WTC11 (cell line): Measurements from ENCODE around the gene PVALB. TPM values are rescaled to one million over a fixed set of nuclear protein-coding genes. Genes with fewer than 3 reads are reported as not detected.
A peak's percentile ranks its signal among the peaks of the same experiment; 100 is the strongest.

Experiments used
- ATAC-seq: fragments of 200-7000 bp; cut with Tn5 transposase; 2 replicates; pipeline ENCODE4 v1.10.0; 2021; ENCODE audit warnings: mild to moderate bottlenecking, moderate library complexity
- CTCF ChIA-PET: fragments of 300-600 bp; sonication (Branson Sonifier 250); formaldehyde crosslinking; loops from one replicate; lab custom pipeline; 2021; ENCODE audit warnings: antibody characterized with exemption; lab: Charles Lee
- POLR2A ChIA-PET: fragments of 350-600 bp; sonication (Branson Sonifier 250); formaldehyde crosslinking; loops from one replicate; lab custom pipeline; 2021; ENCODE audit warnings: antibody characterized with exemption; lab: Charles Lee
- DNase-seq: peaks from one replicate; pipeline ENCODE4 v3.0.0; 2021; ENCODE audit warnings: low spot score
- H3K27ac Mint-ChIP-seq: 2 replicates; pipeline ENCODE4 v1.8.0; 2021; ENCODE audit warnings: mixed read lengths
- H3K27me3 Mint-ChIP-seq: 2 replicates; pipeline ENCODE4 v1.8.0; 2021; ENCODE audit warnings: low read depth, mild to moderate bottlenecking, moderate library complexity, mixed read lengths
- H3K36me3 Mint-ChIP-seq: 2 replicates; pipeline ENCODE4 v1.8.0; 2021; ENCODE audit warnings: mixed read lengths
- H3K4me1 Mint-ChIP-seq: 2 replicates; pipeline ENCODE4 v1.8.0; 2022; ENCODE audit warnings: mixed read lengths
- H3K4me3 Mint-ChIP-seq: 2 replicates; pipeline ENCODE4 v1.8.0; 2021; ENCODE audit warnings: mild to moderate bottlenecking, moderate library complexity, mixed read lengths
- H3K9me3 Mint-ChIP-seq: 2 replicates; pipeline ENCODE4 v1.8.0; 2021; ENCODE audit warnings: mixed read lengths
- CBFB ChIP-seq: sonication (generic); formaldehyde crosslinking; IDR thresholded peaks from 2 replicates; pipeline ENCODE4 v1.8.1; 2022; ENCODE audit warnings: mild to moderate bottlenecking, low read depth, missing genetic modification reagents
- ETV6 ChIP-seq: sonication (generic); formaldehyde crosslinking; IDR thresholded peaks from 2 replicates; pipeline ENCODE4 v1.8.1; 2022; ENCODE audit warnings: mild to moderate bottlenecking, missing genetic modification reagents
- JUN ChIP-seq: sonication (generic); formaldehyde crosslinking; IDR thresholded peaks from 2 replicates; pipeline ENCODE4 v1.8.0; 2023; ENCODE audit warnings: mild to moderate bottlenecking, missing genetic modification reagents
- MYBL2 ChIP-seq: sonication (generic); formaldehyde crosslinking; IDR thresholded peaks from 2 replicates; pipeline ENCODE4 v1.8.1; 2023; ENCODE audit warnings: mild to moderate bottlenecking, moderate library complexity, missing genetic modification reagents
- NR1H2 ChIP-seq: sonication (generic); formaldehyde crosslinking; IDR thresholded peaks from 2 replicates; pipeline ENCODE4 v1.9.0; 2021; ENCODE audit warnings: mild to moderate bottlenecking, moderate library complexity, missing genetic modification reagents
- OVOL2 ChIP-seq: fragments of 250-450 bp; sonication (Bioruptor Pico); IDR thresholded peaks from 2 replicates; pipeline ENCODE4 v1.9.0; 2021; ENCODE audit warnings: mild to moderate bottlenecking, borderline replicate concordance
- SP1 ChIP-seq: sonication (generic); formaldehyde crosslinking; conservative IDR thresholded peaks from 2 replicates; pipeline ENCODE4 v1.8.1; 2022; ENCODE audit warnings: missing genetic modification reagents
- ZNF396 ChIP-seq: fragments of 250-450 bp; sonication (Bioruptor Pico); IDR thresholded peaks from 2 replicates; pipeline ENCODE4 v1.8.0; 2021; ENCODE audit warnings: mild to moderate bottlenecking, moderate library complexity, borderline replicate concordance
- total RNA-seq: library from RNA; stranded (reverse); gene quantifications from 3 replicates; pipeline ENCODE4 v1.2.3, GENCODE V29; 2021
- TF ChIP-seq, protein P1 (sequence below): sonication (generic); formaldehyde crosslinking; IDR thresholded peaks from 2 replicates; pipeline ENCODE4 v1.8.1; 2022; ENCODE audit warnings: mild to moderate bottlenecking, missing genetic modification reagents, moderate library complexity, borderline replicate concordance
- TF ChIP-seq, protein P2 (sequence below): sonication (generic); formaldehyde crosslinking; IDR thresholded peaks from 2 replicates; pipeline ENCODE4 v1.8.1; 2022; ENCODE audit warnings: mild to moderate bottlenecking, moderate library complexity, missing genetic modification reagents
- TF ChIP-seq, protein P3 (sequence below): fragments of 250-450 bp; sonication (Bioruptor Pico); IDR thresholded peaks from 2 replicates; pipeline ENCODE4 v1.9.0; 2021; ENCODE audit warnings: mild to moderate bottlenecking, borderline replicate concordance
- TF ChIP-seq, protein P4 (sequence below): sonication (generic); formaldehyde crosslinking; conservative IDR thresholded peaks from 2 replicates; pipeline ENCODE4 v1.8.1; 2023; ENCODE audit warnings: mild to moderate bottlenecking, low read depth, missing genetic modification reagents, moderate library complexity
- TF ChIP-seq, protein P5 (sequence below): sonication (generic); formaldehyde crosslinking; conservative IDR thresholded peaks from 2 replicates; pipeline ENCODE4 v1.8.1; 2022; ENCODE audit warnings: mild to moderate bottlenecking, missing genetic modification reagents

Gene PVALB
- total RNA-seq, 1 experiment from 2014 or later, result 2.7 TPM

DNA sequence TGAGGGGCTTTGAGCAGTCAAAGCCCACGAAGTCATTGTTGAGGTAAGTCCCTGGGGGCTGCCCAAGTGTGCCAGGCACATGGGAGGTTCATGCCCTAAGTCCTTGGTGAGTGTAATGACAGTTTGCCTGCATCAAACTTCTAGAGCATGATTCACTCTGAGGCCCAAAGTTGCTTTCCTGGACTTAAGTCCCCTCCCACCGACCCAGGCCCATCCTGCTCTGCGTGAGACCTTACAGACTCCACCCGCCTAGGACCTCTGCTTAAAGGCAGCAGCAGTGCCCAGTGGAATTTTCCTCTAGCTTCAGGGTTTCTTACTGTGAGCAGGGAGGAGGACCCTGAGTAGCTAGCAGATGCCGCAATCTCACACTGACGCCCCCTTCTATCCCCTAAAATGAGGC lies 5.7 kb upstream of the PVALB start:
- Mint-ChIP-seq H3K27me3 (peaks cover 14% of the 10 kb centered on the region), H3K4me1 (peaks cover 27% of the 10 kb centered on the region), H3K36me3 (no peaks in the 10 kb centered on the region), H3K27ac (peak overlapping the region; percentile 63; the same call in 1 of the 2 replicates), H3K9me3 (no peaks in the 10 kb centered on the region), H3K4me3 (no peak overlapping the region)
- DNase-seq (no peak), ATAC-seq (peak; percentile 59)
- POLR2A ChIA-PET, result no interaction called here
- TF ChIP-seq JUN (CRISPR knock-in tag), result no peak
- TF ChIP-seq, protein P1, sequence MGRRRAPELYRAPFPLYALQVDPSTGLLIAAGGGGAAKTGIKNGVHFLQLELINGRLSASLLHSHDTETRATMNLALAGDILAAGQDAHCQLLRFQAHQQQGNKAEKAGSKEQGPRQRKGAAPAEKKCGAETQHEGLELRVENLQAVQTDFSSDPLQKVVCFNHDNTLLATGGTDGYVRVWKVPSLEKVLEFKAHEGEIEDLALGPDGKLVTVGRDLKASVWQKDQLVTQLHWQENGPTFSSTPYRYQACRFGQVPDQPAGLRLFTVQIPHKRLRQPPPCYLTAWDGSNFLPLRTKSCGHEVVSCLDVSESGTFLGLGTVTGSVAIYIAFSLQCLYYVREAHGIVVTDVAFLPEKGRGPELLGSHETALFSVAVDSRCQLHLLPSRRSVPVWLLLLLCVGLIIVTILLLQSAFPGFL (CRISPR knock-in tag), result no peak
- TF ChIP-seq MYBL2 (CRISPR knock-in tag), result no peak
- TF ChIP-seq, protein P2, sequence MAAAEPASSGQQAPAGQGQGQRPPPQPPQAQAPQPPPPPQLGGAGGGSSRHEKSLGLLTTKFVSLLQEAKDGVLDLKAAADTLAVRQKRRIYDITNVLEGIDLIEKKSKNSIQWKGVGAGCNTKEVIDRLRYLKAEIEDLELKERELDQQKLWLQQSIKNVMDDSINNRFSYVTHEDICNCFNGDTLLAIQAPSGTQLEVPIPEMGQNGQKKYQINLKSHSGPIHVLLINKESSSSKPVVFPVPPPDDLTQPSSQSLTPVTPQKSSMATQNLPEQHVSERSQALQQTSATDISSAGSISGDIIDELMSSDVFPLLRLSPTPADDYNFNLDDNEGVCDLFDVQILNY (CRISPR knock-in tag), result no peak
- TF ChIP-seq, protein P3, sequence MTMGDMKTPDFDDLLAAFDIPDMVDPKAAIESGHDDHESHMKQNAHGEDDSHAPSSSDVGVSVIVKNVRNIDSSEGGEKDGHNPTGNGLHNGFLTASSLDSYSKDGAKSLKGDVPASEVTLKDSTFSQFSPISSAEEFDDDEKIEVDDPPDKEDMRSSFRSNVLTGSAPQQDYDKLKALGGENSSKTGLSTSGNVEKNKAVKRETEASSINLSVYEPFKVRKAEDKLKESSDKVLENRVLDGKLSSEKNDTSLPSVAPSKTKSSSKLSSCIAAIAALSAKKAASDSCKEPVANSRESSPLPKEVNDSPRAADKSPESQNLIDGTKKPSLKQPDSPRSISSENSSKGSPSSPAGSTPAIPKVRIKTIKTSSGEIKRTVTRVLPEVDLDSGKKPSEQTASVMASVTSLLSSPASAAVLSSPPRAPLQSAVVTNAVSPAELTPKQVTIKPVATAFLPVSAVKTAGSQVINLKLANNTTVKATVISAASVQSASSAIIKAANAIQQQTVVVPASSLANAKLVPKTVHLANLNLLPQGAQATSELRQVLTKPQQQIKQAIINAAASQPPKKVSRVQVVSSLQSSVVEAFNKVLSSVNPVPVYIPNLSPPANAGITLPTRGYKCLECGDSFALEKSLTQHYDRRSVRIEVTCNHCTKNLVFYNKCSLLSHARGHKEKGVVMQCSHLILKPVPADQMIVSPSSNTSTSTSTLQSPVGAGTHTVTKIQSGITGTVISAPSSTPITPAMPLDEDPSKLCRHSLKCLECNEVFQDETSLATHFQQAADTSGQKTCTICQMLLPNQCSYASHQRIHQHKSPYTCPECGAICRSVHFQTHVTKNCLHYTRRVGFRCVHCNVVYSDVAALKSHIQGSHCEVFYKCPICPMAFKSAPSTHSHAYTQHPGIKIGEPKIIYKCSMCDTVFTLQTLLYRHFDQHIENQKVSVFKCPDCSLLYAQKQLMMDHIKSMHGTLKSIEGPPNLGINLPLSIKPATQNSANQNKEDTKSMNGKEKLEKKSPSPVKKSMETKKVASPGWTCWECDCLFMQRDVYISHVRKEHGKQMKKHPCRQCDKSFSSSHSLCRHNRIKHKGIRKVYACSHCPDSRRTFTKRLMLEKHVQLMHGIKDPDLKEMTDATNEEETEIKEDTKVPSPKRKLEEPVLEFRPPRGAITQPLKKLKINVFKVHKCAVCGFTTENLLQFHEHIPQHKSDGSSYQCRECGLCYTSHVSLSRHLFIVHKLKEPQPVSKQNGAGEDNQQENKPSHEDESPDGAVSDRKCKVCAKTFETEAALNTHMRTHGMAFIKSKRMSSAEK (CRISPR knock-in tag), result no peak
- 0 out of 2 replicates have a peak, but pooled peaks have one; percentile 14 for TF ChIP-seq SP1 (CRISPR knock-in tag)
- CTCF ChIA-PET, result interaction anchor here (0.6 to 2.1 kb wide), 2 partner anchors 33 to 1112 kb away, joined by 3 to 7 read pairs; no protein-coding TSS in a partner anchor

DNA sequence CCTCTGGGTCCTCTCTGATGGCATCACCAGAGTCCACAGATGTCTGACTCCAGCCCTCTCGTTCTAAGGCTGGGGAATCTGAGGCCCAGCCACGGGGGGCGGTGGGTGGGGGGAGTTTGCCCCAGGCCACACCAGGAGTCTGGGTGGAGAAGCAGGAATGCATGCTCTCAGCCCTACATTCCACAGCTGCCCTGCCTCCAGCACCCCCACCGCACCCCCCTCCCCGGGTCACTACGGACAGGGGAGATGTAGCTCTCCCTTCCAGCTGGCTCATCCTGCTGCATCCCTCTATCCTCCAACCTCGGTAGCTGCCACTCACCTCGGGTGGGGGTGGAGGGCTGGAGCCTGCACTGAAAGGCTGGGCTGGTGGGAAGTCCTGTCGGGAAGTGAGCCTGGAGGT lies 2.3 kb upstream of the PVALB start:
- Mint-ChIP-seq H3K4me3 (no peak overlapping the region), H3K27ac (no peak overlapping the region), H3K27me3 (peaks cover 45% of the 10 kb centered on the region), H3K36me3 (no peaks in the 10 kb centered on the region), H3K9me3 (no peaks in the 10 kb centered on the region), H3K4me1 (peaks cover 37% of the 10 kb centered on the region)
- ChIA-PET POLR2A (no interaction called here), CTCF (interaction anchor here (1.1 to 3.9 kb wide), 3 partner anchors 37 to 62 kb away, joined by 3 to 17 read pairs (median 10); no protein-coding TSS in a partner anchor)
- ATAC-seq, result no peak
- TF ChIP-seq OVOL2 (CRISPR knock-in tag), result no peak
- no peak for TF ChIP-seq ETV6 (CRISPR knock-in tag)
- TF ChIP-seq NR1H2 (CRISPR knock-in tag), result no peak
- TF ChIP-seq, protein P4, sequence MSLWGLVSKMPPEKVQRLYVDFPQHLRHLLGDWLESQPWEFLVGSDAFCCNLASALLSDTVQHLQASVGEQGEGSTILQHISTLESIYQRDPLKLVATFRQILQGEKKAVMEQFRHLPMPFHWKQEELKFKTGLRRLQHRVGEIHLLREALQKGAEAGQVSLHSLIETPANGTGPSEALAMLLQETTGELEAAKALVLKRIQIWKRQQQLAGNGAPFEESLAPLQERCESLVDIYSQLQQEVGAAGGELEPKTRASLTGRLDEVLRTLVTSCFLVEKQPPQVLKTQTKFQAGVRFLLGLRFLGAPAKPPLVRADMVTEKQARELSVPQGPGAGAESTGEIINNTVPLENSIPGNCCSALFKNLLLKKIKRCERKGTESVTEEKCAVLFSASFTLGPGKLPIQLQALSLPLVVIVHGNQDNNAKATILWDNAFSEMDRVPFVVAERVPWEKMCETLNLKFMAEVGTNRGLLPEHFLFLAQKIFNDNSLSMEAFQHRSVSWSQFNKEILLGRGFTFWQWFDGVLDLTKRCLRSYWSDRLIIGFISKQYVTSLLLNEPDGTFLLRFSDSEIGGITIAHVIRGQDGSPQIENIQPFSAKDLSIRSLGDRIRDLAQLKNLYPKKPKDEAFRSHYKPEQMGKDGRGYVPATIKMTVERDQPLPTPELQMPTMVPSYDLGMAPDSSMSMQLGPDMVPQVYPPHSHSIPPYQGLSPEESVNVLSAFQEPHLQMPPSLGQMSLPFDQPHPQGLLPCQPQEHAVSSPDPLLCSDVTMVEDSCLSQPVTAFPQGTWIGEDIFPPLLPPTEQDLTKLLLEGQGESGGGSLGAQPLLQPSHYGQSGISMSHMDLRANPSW (CRISPR knock-in tag), result no peak
- no peak for TF ChIP-seq CBFB
- TF ChIP-seq ZNF396 (CRISPR knock-in tag), result no peak
- TF ChIP-seq, protein P5, sequence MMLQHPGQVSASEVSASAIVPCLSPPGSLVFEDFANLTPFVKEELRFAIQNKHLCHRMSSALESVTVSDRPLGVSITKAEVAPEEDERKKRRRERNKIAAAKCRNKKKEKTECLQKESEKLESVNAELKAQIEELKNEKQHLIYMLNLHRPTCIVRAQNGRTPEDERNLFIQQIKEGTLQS, result no peak
- TF ChIP-seq, all 79 proteins: peak for 0
- DNase-seq, result peak; percentile 38
